Measurements from ENCODE around the gene PDIK1L. TPM values are rescaled to one million over a fixed set of nuclear protein-coding genes. Genes with fewer than 3 reads are reported as not detected.

The PDIK1L gene
- polyA plus RNA-seq, 1 donor (not counting 4 experiments of a cell fraction or from before 2014, with no cell fraction given), result 2.8 TPM

DNA sequence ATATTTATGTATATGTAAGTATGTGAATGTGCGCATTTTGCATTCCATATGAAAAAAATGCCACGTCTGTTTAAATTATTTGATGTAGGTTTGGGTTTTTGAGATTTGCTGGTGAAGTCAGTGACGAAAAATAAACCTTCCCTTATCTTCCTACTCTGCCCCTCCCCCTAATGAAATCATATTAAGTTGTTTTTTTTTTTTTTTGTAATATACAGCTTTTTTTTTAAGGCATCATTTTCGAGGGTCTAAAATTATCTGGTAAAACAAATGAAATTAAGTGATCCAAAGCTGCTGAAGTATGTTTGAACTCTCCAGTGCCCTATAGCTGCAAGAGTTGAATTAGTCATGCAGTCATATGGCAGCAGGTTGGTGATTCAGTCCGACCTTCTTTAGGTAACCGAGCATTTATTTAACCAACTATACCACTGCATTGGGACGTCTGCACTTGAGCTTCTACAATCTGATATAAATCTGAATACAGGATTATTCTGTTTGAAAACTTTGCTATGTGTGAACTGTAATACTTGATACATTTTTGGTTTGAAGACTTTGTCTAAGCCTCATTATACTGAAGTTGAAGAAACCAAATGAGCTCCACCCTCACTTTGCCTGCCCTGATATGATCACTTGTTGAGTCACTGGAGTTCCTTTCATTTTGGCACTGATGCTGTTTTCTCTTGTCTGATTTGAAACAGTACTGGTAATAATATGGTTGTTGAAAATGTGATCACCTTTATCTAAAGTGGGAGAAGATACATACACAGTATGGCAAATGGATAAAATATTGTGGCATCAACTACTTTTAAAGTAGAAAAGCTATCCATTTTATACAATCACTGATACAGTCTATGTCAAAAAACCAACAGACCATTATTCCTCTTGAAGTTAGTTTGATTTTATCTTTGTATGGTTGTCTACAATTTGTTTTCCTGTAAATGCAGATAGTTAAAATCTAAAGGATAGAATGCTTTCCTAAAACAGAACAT is 11.7 kb downstream of the PDIK1L start:
- no peaks in the 10 kb centered on the region for H3K27me3 ChIP-seq (ENCODE audit: control insufficient read depth, extremely low read depth, insufficient read depth, low read length)
- no peak overlapping the region for H3K9ac ChIP-seq (ENCODE audit: control insufficient read depth, extremely low read depth, insufficient read depth, low read length)
- no peaks in the 10 kb centered on the region for H3K79me2 ChIP-seq (ENCODE audit: control insufficient read depth, insufficient read depth, low read length)
- peak overlapping the region in 2 of 3 experiments; percentile 11 to 50 for H3K4me3 ChIP-seq (ENCODE audit: control insufficient read depth in 2 of 3, extremely low read depth in 1 of 3, insufficient read depth in 2 of 3, low read depth in 1 of 3, low read length in 3 of 3)
- peak overlapping the region; percentile 5 for H2AFZ ChIP-seq (ENCODE audit: control insufficient read depth, low read length)
- H3K4me1 ChIP-seq (ENCODE audit: control insufficient read depth, extremely low read depth, insufficient read depth, low read length), result peaks cover 36% of the 10 kb centered on the region
- dilution Hi-C loops (cut with MboI; ENCODE audit: extremely low pct_ligation_motif_present, low sequenced_read_pairs), result no loop called here
- FAIRE-seq, result peak; percentile 95
- TF ChIP-seq, protein P1, sequence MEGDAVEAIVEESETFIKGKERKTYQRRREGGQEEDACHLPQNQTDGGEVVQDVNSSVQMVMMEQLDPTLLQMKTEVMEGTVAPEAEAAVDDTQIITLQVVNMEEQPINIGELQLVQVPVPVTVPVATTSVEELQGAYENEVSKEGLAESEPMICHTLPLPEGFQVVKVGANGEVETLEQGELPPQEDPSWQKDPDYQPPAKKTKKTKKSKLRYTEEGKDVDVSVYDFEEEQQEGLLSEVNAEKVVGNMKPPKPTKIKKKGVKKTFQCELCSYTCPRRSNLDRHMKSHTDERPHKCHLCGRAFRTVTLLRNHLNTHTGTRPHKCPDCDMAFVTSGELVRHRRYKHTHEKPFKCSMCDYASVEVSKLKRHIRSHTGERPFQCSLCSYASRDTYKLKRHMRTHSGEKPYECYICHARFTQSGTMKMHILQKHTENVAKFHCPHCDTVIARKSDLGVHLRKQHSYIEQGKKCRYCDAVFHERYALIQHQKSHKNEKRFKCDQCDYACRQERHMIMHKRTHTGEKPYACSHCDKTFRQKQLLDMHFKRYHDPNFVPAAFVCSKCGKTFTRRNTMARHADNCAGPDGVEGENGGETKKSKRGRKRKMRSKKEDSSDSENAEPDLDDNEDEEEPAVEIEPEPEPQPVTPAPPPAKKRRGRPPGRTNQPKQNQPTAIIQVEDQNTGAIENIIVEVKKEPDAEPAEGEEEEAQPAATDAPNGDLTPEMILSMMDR (optimal IDR thresholded peaks at IDR 0.05 in 1 of 3, IDR thresholded peaks at IDR 0.05 in 1 of 3, conservative IDR thresholded peaks at IDR 0.05 in 1 of 3; ENCODE audit: extremely low read depth in 1 of 3, insufficient read depth in 2 of 3, low read length in 3 of 3), result no peak
- TF ChIP-seq EZH2 (IDR thresholded peaks at IDR 0.05; ENCODE audit: low read length), result no peak
- no peaks in the 10 kb centered on the region for H3K9me3 ChIP-seq (ENCODE audit: control insufficient read depth, low read depth, low read length)
- H3K27ac ChIP-seq (ENCODE audit: control insufficient read depth, insufficient read depth, low read length), result peak overlapping the region; percentile 71
- H3K9me1 ChIP-seq (ENCODE audit: control insufficient read depth, extremely low read depth, insufficient read depth, low read length), result no peaks in the 10 kb centered on the region
- no peak for DNase-seq (ENCODE audit: low read depth, low spot score)
- H4K20me1 ChIP-seq (ENCODE audit: control insufficient read depth, extremely low read depth, insufficient read depth, low read length), result no peaks in the 10 kb centered on the region
- H3K36me3 ChIP-seq (ENCODE audit: control insufficient read depth in 2 of 2, extremely low read depth in 1 of 2, insufficient read depth in 2 of 2, low read length in 2 of 2), result no peaks in the 10 kb centered on the region
- peak overlapping the region; percentile 58 for H3K4me2 ChIP-seq (ENCODE audit: control insufficient read depth, extremely low read depth, insufficient read depth, low read depth, low read length)

DNA sequence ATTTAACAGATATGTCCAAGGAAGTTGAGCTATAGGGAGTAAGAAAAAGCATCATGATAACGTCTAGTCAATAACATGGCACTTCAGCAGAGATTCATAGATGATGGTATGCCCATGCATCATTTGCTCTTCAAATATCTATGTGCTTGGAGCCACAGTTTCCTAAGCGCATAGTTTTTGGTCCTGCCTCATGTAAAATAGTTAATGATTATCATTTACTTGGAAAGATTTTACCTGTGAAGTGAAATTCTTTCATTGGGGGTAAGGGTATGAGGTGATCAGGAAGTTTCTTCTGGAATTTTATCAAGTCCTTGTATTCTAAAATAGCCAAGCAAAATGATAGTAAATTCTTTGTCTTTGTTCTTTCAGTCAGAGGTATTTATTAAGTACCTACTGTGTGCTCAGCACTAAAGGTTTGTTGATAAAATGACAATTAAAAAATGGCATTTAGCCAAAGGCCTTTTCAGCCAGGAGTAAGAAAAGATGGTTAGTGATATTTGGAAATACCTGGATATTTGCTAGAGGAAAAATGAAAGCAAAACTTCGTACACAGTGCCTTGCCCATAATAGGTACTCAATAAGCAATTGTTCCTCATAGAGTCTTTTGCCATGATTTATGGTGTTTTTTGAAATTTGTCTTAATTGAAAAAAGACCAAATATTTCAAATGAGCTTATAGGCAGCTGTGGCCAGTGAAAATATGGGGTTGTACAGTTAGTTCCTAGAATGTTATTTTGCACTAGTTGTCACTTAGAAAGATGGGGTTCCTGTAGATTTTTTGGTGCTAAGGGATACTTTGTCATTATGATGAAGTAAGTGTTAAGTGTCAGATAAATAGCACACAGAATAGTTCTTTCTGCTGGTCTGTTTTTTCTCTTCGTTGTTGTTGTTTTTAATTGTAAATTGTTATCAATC is 13.1 kb downstream of the PDIK1L start:
- no peak for TF ChIP-seq EZH2 (IDR thresholded peaks at IDR 0.05; ENCODE audit: low read length)
- TF ChIP-seq, protein P1 (optimal IDR thresholded peaks at IDR 0.05 in 1 of 3, IDR thresholded peaks at IDR 0.05 in 1 of 3, conservative IDR thresholded peaks at IDR 0.05 in 1 of 3; ENCODE audit: extremely low read depth in 1 of 3, insufficient read depth in 2 of 3, low read length in 3 of 3), result no peak
- Histone ChIP-seq H3K27ac (ENCODE audit: control insufficient read depth, insufficient read depth, low read length) (peak overlapping the region; percentile 71), H3K36me3 (ENCODE audit: control insufficient read depth in 2 of 2, extremely low read depth in 1 of 2, insufficient read depth in 2 of 2, low read length in 2 of 2) (no peaks in the 10 kb centered on the region), H3K9ac (ENCODE audit: control insufficient read depth, extremely low read depth, insufficient read depth, low read length) (no peak overlapping the region), H3K27me3 (ENCODE audit: control insufficient read depth, extremely low read depth, insufficient read depth, low read length) (no peaks in the 10 kb centered on the region), H4K20me1 (ENCODE audit: control insufficient read depth, extremely low read depth, insufficient read depth, low read length) (no peaks in the 10 kb centered on the region), H3K4me2 (ENCODE audit: control insufficient read depth, extremely low read depth, insufficient read depth, low read depth, low read length) (peak overlapping the region; percentile 72), H3K9me3 (ENCODE audit: control insufficient read depth, low read depth, low read length) (no peaks in the 10 kb centered on the region), H3K79me2 (ENCODE audit: control insufficient read depth, insufficient read depth, low read length) (no peaks in the 10 kb centered on the region), H3K4me3 (ENCODE audit: control insufficient read depth in 2 of 3, extremely low read depth in 1 of 3, insufficient read depth in 2 of 3, low read depth in 1 of 3, low read length in 3 of 3) (peak overlapping the region in 2 of 3 experiments; percentile 9 to 31), H3K4me1 (ENCODE audit: control insufficient read depth, extremely low read depth, insufficient read depth, low read length) (peaks cover 36% of the 10 kb centered on the region), H3K9me1 (ENCODE audit: control insufficient read depth, extremely low read depth, insufficient read depth, low read length) (no peaks in the 10 kb centered on the region), H2AFZ (ENCODE audit: control insufficient read depth, low read length) (no peak overlapping the region)
- DNase-seq (ENCODE audit: low read depth, low spot score), result no peak
- dilution Hi-C loops (cut with MboI; ENCODE audit: extremely low pct_ligation_motif_present, low sequenced_read_pairs), result no loop called here
- no peak for FAIRE-seq

All from keratinocyte (primary cell).